Raji (cell line): ENCODE data around the gene DSCAM.

Experiments
- POLR2A ChIP-seq: IDR thresholded peaks from 2 replicates; pipeline ENCODE4 v1.6.1; 2011; ENCODE audit warnings: low read depth, low read length, control low read depth; ENCODE audit not compliant: insufficient read depth

Gene DSCAM

GRCh38 chr21:40021558-40022351 lies 825.2 kb downstream of the DSCAM start:
- no peak for TF ChIP-seq POLR2A

DNA sequence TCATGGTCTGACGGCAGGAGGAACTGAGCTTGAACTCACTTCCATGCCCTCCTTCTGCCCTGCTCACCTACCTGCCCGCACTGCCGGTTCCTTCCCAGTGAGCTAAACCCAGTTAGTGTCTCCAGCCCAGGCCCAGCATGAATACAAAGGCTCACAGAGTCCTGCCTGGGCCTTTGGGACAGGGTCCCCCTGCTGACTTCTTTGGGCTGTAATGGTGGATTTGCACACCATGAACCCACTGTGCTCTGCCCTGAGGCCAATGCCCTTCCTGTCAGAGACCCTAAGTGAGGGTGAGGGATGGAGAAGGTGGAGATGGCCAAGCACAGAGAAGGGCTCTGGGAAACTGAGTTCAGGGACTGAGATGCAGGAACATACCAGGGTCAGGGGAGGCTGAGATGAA lies 826.3 kb downstream of the DSCAM start:
- no peak for TF ChIP-seq POLR2A

GRCh38 chr21:40018871-40019475 lies 828.0 kb downstream of the DSCAM start:
- no peak for TF ChIP-seq POLR2A

- TF ChIP-seq POLR2A = no peak
Measured at GRCh38 chr21:40016667-40017066, 830.3 kb downstream of the DSCAM start.

- TF ChIP-seq POLR2A = no peak
Measured at GRCh38 chr21:40016234-40016633, 830.7 kb downstream of the DSCAM start.

DNA sequence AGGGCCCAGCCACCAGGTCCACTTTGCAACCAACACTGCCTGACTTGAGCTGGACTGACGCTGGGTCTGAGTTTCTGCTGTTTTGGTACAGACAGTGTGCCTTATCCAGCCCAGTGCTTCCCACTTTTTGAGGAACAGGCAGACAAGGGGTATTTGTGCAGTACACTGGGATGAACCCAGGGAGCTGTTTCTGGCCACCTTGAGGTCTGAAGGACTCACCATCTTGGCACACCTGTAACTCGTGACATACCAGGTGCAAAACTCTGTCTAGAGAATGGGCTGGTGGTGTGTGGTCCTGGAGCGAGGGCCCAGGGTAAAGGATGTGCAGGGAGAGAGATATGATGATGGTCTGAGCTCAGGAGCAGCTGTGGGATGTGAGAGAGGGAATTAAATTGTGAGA lies 831.1 kb downstream of the DSCAM start:
- no peak for TF ChIP-seq POLR2A

DNA sequence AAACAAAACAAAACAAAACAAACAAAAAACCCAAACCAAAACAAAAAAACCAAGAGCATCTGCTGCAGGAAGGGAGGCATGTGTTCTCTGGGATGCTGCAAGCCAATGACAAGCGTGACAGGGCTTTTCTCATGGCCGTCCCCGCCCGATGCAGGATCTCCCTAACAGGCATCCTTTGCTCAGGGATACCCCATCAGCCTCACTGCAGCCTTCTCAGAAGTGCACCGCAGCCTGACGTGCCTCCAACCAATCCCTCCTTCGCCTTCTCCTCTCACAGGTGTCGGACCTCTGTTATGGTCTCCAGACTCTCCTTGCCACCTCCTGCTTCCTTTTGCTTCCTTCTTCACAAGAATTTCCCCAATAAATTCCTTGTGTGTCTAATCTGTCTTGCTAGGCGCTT lies 832.6 kb downstream of the DSCAM start:
- TF ChIP-seq POLR2A = no peak

- no peak for TF ChIP-seq POLR2A
Measured at GRCh38 chr21:40013001-40013735, 833.8 kb downstream of the DSCAM start.

GRCh38 chr21:40011371-40011770 lies 835.6 kb downstream of the DSCAM start:
- TF ChIP-seq POLR2A = no peak

DNA sequence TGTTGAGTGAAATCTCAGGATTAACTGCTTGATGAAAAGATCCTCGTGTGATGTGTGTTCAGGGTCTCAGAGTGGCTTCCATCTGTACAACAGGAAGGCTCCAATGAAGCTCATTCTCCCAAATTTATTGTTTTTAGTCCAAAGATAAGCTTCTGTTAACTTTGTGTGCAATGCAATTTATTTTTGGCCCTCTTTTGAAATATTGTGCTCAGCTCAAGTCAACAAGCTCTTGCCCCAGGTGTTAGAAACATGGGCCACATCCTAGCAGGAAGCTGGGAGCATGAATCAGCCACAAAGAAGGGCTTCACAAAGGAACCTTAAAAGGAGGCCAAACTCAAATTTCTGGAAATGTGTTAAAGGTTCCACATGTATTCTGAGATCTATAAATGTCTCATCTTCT lies 844.0 kb downstream of the DSCAM start:
- no peak for TF ChIP-seq POLR2A

DNA sequence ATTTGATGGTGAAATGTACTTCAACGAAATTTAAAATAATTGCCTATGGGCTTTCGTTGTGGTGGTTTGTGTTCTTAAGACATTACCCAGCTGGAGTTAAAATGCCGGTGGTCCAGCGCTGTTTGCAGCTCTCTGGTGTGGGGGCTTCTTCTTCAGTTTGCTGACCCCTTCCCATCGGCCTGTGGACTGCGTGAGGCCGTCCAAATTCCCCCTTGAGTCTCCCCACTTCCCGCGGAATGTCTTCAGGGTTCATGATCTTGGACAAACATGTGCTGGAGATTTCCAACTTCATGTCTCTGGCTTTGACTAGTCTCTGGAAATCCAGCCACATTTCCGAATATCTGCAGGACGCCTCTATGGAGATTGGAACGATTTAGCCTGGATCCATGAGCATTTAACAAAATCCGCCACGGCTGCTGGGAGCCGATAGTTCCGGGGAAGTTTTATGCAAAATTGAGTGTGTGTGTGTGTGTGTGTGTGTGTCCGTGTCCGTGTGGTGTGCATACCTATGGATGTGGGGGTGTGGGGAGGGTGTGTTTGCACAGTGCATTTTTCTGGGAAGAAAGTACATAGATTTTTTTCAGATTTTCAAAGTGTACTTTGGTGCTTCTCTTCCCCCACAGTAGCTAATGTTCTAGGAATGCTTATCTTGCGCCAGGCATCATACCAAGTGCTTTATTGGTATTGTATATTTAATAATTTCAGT lies 862.5 kb downstream of the DSCAM start:
- no peak for TF ChIP-seq POLR2A

DNA sequence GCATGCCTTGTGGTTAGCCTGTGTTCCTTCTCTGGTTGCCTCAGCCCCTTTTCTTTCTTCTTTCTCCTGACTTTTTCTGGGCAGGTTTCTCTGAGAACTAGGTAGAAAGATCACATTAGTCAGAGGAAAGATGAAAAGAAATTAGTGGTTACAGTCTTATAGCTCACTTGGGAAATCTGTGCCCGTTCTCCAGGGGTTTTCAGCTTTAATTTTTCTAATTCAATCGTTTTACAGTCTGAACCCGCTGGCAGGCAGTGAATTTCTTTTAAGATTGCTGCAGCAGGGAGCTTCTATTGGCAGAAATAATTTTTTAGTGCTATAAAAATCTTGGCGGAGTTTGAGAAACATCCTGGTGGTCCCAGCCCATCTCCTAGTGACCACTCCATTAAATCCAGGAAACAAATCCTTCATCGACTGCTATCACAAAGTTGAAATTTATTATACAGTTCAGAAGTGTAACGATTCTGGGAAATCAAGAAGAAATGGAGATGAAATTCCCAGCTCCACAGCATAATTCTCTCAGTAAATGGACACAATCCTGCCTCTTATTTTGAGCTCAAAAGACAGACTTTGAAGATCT lies 866.6 kb downstream of the DSCAM start:
- no peak for TF ChIP-seq POLR2A

- no peak for TF ChIP-seq POLR2A
Measured at GRCh38 chr21:39979321-39979720, 867.6 kb downstream of the DSCAM start.

DNA sequence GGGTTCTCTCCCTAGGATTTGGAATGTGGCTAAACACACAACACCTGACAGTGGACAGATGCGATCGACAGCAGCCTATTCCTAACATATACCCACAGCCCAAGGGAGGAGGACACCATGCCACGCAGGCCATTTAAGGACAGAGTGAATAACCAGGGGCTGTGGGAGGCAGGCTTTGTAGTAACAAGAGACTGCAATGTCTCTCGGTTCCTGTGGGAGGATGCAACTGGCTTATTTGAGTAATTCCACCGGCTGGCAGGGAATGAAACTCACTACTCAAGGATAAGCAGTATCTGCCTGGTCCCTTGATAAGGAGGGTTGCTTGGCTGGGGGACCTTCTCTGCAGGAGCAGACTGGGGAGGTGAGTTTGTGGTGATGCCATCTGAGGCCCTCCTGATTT lies 870.2 kb downstream of the DSCAM start:
- TF ChIP-seq POLR2A = no peak
